ENCODE data around the gene DUOXA2.
"Not testable (repeated sequence)": the region's sequence is repeated elsewhere in the genome, so short reads cannot be mapped to it uniquely, and the experiment has no call there.

The DUOXA2 gene

DNA sequence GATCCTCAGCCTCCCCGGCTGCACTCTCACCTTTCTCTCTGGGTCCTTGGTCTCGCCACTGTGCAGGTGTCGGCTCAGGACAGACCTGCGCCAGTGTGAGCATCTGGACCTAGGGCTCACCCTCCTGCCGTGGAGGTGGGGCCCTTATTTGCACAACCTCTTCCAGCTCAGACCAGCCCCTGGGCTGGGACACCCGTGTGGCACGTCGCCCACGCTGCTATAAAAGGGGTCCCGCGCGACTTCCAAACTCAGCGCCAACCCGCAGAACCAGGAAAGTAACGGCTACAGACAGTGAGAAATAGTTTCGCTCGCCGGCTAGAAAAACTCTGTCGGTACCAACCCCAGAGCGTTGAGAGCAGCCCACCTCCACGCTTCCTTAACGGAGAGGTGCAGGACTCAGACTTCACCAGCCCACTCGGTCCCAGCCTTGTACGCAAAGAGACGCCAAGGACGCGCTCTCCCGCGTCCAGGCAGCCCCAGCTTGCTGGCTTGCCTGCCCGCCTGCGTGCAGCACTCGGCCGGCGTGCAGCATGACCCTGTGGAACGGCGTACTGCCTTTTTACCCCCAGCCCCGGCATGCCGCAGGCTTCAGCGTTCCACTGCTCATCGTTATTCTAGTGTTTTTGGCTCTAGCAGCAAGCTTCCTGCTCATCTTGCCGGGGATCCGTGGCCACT, at the start of gene DUOXA2, which contains the start of gene DUOX2:
TSS of gene DUOXA2 (plus strand) at position 251 of the 675 bp plus-strand sequence. CDS start at position 531, 280 bp downstream.
TSS of gene DUOX2 (minus strand) at position 97 of the 675 bp plus-strand sequence. CDS start 761 bp downstream, outside the sequence.
- no peak for DNase-seq

- DNase-seq: no peak
Observed at GRCh38 chr15:45064386-45064785, 49.7 kb upstream of the DUOXA2 start.

GRCh38 chr15:45069942-45070360, 44.2 kb upstream of the DUOXA2 start:
- not testable (repeated sequence) for DNase-seq

DNA sequence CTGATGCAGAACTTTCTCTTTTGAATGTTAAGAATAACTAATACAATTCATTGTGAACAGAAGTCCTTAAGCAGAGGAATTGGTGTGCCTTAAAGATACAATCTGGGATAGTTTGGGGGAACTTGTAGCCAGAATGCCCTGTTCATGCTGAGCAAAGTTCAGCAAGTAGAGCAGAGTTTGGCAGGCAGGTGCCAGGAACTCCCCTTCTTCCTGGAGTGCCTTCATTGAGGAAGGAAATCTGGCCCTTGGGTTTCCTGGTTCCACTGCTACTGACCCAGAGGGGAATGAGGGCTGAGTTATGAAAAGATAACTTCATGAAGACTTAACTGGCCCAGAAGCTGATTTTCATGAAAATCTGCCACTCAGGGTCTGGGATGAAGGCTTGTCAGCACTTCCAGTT, 40.5 kb upstream of the DUOXA2 start:
- DNase-seq: not testable (repeated sequence)

DNA sequence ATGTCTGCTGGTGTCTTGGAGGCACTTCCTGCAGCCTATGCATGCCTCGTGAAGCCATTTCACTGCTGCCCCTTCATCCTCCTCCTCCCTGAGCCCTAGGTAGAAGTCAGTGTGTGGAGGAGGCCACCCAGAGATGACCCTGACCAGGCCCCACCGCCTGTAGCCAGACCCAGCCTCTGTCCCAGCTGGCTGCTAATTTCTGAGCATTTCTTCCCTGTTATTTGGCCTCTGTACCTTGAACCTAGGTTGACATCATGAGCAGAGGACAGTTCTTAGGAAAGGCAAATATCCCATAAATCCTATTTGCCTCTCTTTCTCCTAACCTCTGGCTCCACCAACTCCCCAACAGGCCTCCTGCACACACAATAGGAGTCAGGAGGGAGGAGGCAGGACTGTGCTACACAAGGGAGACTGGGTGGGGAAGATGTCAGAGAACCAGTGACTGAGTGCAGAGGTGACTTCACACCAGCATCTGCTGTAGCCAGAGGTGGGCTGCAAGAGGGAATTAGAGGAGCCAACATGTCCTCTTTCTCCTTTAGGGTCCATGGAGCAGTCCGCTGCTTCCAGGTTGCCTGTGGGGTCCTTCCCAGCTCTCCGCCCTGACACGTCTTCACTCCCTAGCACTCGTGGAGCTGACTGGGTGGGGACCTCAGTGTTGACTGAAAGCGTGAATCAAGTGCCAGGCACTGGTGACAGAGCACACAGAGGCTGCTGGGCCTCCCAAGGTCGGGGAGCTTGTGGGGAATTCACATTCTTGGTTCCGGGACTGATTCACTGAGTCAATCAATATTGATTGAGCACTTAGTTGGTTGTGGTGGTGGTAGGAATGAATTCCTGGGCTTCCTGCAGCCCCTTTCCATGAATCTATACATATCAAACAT, 38.4 kb upstream of the DUOXA2 start:
- DNase-seq: not testable (repeated sequence)

DNA sequence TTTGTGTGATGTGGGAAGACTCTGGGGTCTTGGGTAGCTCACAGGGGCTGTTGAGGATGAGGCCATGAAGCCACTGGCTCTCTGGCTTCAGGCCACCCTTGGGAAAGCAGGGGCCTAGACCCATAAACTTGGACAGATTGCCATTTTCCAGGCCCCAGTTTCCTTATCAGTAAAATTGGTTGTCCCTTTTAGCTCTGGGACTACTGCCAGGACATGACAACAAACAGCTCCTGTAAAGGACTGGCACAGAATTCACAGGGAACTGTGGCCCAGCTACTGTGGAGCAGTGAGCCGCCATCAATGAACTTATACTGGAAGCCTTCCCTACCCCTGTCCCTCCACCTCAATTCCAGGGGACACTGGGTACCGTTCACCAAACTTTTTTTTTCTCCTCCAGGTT, 36.7 kb upstream of the DUOXA2 start:
- not testable (repeated sequence) for DNase-seq

DNA sequence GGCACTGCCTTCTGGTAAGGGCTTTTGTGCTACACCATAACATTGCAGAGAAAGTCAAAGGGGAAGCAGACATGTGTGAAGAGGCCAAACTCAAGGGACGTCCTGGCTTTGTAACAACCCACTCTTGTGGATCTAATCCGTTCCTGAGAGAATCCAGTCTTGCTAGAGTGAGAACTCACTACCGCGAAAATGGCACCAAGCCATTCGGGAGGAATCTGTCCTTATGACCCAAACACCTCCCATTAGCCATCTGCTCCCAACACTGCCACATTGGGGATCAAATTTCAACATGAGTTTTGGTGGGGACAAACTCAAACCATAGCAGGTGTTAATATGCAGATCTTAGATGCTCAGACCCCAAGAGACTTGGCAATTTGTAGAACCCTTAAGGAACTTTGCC, 34.9 kb upstream of the DUOXA2 start:
- DNase-seq: not testable (repeated sequence)

DNA sequence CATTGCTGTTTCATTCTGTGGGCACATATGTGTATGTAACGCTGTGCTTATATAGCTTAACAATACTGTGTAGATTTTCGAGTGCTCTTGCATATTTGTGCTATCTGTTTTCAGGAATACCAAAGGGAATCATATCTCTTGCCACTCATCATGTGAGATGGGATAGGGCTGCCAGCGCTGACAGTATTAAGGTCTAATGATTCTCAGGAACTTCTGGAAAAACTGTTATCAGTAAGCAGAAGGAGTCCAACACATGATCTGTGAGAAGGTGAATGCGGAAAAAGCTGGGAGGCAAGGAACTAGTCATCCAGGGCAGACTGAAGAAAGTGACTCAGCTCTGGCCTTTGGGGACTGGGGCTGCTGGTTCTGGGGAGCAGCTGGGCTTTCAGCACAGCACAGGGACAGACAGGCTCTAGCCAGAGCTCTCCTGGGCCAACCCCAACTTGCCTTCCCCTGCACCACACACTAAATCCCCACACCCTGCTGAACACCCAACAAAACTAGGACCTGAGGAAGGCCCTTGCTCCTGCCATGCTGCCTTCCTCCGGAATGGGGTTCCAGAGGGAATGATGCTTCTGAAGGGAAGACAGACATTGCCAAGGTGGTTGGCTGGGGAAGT, 34.4 kb upstream of the DUOXA2 start:
- not testable (repeated sequence) for DNase-seq

DNA sequence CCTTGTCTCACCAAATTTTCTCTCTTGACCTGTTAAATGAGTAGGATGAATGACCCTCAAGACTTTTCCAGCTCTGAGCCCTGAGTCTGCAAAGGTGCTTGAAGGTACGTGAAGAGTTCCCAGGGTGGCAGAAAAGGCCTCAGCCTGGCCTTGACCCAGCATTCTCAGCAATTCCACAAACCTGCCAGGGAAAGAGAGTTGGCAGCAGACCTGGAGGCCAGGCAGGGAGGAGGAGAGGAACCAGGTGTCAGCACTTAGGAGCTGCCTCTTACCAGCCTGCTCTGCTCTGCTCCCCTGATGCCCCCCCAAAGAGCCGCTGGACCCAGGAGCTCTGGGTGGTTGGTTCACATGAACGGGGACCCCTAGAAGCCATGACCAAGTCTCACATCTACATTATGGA, 33.5 kb upstream of the DUOXA2 start:
- not testable (repeated sequence) for DNase-seq

DNA sequence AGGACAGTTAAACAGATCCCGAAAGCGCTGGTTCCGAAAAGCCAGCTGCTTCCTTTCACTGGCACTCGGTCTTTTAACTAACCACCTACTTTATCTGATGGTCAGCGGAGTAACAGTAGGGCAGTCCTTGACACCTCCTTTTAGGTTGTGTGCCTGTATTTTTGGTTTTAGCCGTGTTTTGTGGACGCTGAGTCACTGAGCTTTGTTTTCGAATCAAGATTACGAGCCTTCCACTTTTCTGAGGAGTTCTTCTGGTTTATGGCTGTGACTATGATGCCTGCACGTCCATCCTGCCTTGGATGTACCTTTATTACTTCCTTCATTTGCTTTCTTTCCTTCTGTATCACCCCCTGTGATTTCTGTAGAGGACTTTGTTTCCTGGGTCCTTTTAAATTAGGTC, 31.7 kb upstream of the DUOXA2 start:
- DNase-seq: not testable (repeated sequence)

DNA sequence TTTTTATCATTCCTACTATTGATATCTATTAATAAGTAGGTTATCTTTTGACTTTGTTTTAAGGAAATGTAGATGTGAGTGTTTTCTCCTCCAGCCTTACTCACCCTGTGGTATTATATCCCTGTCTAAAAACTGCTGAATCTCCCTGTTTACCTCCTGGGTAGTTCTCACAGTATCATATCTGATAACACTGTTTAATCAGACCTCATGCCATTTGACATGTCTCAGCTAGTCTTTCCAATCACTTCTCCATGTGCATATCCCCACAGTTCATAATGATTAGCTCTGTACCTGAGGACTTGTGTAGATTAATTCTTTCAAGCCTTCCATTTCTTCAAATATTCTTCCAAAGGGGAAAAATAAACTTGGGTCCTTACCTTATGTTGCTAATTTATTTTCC, 30.9 kb upstream of the DUOXA2 start:
- DNase-seq: no peak

DNA sequence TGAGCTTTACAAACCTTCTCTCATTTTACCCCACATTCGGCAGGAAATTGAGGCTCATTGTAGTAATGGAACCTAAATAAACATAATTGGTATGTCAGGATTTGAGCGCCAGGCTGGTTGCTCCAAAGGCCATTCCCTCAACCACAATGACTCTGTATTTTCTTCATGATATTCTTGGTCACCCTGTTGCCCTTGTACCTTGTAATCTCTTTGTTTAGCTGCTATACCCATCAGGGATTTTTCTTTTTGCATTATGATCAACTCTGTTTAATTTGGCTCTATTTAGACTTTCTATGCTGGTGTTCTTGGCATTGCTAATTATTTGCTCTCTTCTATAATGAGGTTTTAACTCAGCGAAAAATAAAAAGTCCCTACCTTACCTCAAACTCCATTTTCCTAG, 30.0 kb upstream of the DUOXA2 start:
- DNase-seq: no peak

DNA sequence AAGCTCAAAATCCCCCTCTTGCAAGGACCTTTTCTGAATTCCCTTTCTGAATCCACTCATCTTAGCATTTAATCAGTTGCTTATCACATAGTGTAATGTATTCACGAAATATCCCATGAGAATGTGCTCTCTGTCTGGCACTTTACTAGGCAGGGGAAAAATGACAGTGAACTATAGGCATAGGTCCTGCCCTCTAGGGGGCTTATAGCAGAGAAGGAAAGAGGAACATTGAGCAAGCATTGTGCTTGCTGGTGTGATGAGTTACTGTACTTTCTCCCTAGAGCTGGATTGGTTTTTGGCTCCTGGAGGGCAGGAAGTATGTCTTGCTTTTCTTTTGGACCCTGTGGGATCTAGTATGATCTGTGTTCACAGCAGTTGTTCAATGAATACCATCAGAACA, 26.6 kb upstream of the DUOXA2 start:
- no peak for DNase-seq

- no peak for DNase-seq
Observed at GRCh38 chr15:45088801-45089711, 25.1 kb upstream of the DUOXA2 start.

- no peak for DNase-seq
Observed at GRCh38 chr15:45089712-45090373, 24.3 kb upstream of the DUOXA2 start.

DNA sequence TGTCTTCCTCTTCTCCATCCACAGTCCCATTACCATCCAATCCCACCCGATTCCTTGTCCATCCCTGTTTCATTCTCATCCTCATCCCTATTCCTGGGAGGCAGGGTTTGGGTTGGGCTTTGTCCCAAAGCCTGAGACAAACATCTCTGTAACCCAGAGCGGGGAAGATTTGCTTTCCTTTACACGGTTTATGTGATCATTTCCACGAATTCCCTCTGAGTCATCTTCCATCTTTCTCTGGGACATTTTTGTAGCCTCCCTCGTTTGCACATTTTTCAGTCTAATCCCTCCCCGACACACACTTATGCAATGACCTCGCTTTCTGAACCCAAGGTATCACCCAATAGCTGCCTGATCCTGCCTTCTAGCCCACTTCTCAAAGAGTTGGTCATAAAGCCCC, 23.0 kb upstream of the DUOXA2 start:
- no peak for DNase-seq

DNA sequence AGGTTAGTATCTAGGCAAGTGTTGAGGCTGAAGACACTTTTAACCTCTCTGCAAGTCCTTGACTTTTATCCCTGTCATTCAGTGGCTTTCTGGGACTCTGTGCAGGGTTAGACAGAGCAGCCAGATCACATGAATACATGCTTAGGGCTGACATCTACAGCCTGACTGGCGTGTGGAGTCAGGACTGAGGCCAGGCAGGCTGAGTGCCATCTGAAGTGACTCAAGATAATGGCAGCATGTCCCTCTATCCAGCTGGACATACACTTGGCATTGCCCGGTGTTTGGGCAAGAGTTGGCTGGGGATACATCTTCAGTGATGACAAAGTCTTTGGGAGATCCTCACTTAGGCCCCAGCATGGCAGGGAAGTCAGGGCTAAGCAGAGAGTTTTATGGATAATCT, 22.6 kb upstream of the DUOXA2 start:
- no peak for DNase-seq

DNA sequence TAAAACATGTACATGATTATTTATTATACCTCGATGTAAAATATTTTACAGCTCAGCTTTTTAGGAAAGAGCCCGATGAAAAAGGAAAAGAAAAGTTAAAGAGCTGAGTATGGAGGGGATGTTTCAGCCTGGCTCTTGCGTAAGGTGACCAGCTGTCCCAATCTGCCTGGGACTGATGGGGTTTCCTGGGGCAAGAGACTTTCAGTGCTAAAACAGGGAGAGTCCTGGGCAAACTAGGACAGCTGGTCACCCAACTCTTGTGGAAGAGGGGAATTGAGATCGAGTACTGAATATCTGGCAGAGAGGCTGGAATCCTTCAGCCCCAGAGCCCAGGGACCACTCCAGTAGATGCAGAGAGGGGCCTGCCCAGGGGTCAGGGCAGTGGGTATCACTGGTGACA, 21.1 kb upstream of the DUOXA2 start:
- no peak for DNase-seq

GRCh38 chr15:45093622-45094357, 20.3 kb upstream of the DUOXA2 start:
- no peak for DNase-seq

DNA sequence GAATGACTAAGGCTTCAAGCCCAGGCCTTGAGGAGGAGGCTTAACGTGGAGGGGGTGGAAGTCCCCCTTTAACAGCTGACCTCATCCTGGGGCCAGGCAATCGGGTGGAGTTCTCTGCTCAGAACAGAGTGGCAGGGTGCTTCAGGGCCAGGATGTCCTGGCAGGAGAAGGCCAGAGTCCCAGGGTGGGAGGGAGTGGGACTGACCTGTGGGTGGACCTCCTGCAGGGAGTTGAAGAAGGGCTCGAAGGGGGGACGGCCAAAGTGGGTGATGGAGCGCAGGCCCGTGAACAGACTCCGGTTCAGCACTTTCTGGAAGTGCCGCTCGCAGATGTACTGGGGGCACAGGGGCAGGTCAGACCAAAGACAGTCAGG, 19.8 kb upstream of the DUOXA2 start:
- no peak for DNase-seq

GRCh38 chr15:45095661-45096060, 18.5 kb upstream of the DUOXA2 start:
- DNase-seq: no peak

All from COR-L47 (cell line).